NT2/D1 (cell line): ENCODE data around the gene SMG9.

Experiments
- DNase-seq: peaks from one replicate; pipeline ENCODE4 v3.0.0-alpha.2; 2011; ENCODE audit warnings: low read depth, low spot score
- H3K27me3 ChIP-seq: 2 replicates; pipeline ENCODE4 v1.6.0; 2011; ENCODE audit warnings: mild to moderate bottlenecking; ENCODE audit not compliant: insufficient read length, insufficient read depth
- H3K36me3 ChIP-seq: 2 replicates; pipeline ENCODE4 v1.6.1; 2011; ENCODE audit warnings: mild to moderate bottlenecking, low read length, mixed read lengths; ENCODE audit not compliant: insufficient read depth, insufficient read length
- H3K4me1 ChIP-seq: 2 replicates; pipeline ENCODE4 v1.5.1; 2011; ENCODE audit not compliant: insufficient read depth, insufficient read length
- H3K4me3 ChIP-seq: 2 replicates; pipeline ENCODE4 v1.5.1; 2011; ENCODE audit warnings: low read depth; ENCODE audit not compliant: insufficient read length
- H3K9ac ChIP-seq: 2 replicates; pipeline ENCODE4 v1.6.0; 2011; ENCODE audit warnings: low read depth; ENCODE audit not compliant: insufficient read length
- H3K9me3 ChIP-seq: 2 replicates; pipeline ENCODE4 v1.5.1; 2011; ENCODE audit warnings: mild to moderate bottlenecking, low read length; ENCODE audit not compliant: insufficient read depth
- SUZ12 ChIP-seq: IDR thresholded peaks from 2 replicates; pipeline ENCODE4 v1.6.1; 2011; ENCODE audit not compliant: insufficient read length, insufficient read depth; ENCODE audit errors: extremely low read depth
- YY1 ChIP-seq: IDR thresholded peaks from 2 replicates; pipeline ENCODE4 v1.6.1; 2011; ENCODE audit not compliant: insufficient read length, insufficient read depth
- ZNF274 ChIP-seq: IDR thresholded peaks from 2 replicates; pipeline ENCODE4 v1.6.1; 2011; ENCODE audit warnings: mild to moderate bottlenecking, low read depth, low read length

The SMG9 gene

DNA sequence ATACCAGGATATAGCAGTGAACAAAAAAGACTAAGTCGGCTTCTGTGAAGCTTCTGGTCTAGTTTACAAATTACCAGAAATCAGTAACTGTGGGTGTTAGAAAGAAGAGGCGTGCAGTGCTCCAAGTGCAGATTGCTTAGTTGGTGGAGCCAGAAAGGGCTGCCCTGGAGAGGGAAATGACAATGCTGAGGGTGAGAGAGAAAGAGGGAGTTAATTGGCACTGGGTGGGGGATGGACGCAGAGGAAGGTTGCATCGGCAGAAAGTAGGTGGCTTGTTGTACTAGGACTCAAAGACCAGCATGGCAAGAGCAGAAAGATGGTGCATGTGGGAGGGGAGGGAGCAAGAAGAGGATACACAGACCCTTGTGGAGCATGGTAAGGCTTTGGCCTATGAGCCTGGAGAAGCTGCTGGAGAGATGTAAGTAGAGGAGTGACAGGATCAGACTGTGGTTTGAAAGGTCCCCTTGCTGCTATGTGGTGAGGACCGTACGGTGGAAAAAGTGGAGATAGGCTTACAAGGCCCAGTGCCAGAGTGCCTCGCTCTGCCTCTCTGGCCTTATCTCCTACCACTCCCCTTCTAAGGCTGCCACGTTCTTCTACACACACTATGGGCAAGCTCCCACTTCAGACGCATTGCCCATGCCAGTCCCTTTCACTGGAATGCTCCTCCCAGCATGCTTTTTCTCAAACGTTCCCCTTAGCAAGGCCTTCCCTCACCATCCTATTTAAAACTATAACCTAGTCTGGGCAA lies 13.5 kb downstream of the SMG9 start:
- Histone ChIP-seq H3K36me3 (peaks cover 70% of the 10 kb centered on the region), H3K9me3 (no peaks in the 10 kb centered on the region), H3K9ac (no peak overlapping the region), H3K27me3 (no peaks in the 10 kb centered on the region), H3K4me3 (no peak overlapping the region), H3K4me1 (peaks cover 5% of the 10 kb centered on the region)
- TF ChIP-seq YY1 (no peak), ZNF274 (no peak), SUZ12 (no peak)
- no peak for DNase-seq

DNA sequence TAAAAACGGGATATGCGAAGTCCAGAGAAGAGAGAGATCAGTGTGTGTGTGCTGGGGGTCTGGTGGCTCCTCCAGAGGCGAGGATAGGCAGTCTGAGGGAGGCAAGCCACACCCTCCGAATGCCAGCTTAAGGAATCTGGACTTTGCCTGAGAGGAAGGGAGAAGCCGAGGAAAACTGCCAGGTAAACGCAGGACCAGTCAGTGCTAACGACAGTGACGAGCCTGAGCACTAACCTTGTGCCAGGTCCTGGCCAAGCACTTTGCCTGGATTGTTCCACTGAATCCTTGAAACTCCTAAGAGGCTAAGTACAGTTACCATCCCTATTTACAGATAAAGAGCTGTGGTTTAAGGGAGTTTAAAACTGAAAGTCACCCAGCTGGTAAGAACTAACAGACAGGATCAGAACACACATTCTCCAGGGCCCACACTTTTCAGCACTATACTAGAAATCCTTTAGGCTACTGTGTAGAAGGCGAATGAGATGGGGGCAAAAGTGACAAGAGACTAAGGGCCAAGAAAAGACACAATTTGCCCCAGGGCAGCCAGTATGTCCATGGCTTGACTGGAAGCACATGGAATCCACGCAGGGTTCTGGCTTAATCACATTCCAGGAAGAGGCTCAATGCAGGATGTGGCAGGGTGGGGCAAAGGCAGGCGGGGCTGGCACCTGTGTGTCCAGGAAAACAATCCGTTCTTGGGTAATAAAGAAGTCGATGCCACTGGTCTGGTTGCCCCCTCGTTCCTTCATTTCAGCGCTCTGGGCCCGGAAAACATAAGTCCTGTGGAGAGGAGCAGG lies 15.1 kb downstream of the SMG9 start:
- Histone ChIP-seq H3K4me1 (peaks cover 5% of the 10 kb centered on the region), H3K4me3 (no peak overlapping the region), H3K36me3 (peaks cover 63% of the 10 kb centered on the region), H3K9ac (no peak overlapping the region), H3K9me3 (no peaks in the 10 kb centered on the region), H3K27me3 (no peaks in the 10 kb centered on the region)
- no peak for DNase-seq
- TF ChIP-seq SUZ12: no peak
- no peak for TF ChIP-seq YY1
- TF ChIP-seq ZNF274: no peak

DNA sequence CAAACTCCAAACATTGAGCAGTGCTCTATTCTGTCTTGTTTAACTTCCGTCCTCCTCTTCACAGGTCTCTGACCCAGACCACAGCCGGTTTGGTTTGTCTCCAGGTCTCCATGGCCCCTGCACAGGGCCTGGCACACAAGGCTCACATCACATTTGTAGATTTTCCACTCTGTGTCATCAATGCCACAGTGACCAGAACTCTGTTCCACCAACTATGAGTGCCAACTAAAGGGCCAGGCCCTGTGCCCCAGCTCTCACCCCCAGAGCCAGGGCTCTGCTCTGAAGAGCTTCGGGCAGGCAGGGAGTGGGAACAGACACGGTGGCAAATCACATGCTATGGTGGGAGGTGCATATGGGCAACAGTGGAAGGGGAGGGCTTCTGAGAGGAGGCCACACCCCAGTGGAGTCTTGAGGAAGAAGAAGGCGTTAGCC lies 16.0 kb downstream of the SMG9 start:
- Histone ChIP-seq H3K36me3 (peaks cover 63% of the 10 kb centered on the region), H3K4me3 (no peak overlapping the region), H3K4me1 (peaks cover 5% of the 10 kb centered on the region), H3K9ac (no peak overlapping the region), H3K27me3 (no peaks in the 10 kb centered on the region), H3K9me3 (no peaks in the 10 kb centered on the region)
- no peak for TF ChIP-seq YY1
- no peak for TF ChIP-seq ZNF274
- TF ChIP-seq SUZ12: no peak
- no peak for DNase-seq

DNA sequence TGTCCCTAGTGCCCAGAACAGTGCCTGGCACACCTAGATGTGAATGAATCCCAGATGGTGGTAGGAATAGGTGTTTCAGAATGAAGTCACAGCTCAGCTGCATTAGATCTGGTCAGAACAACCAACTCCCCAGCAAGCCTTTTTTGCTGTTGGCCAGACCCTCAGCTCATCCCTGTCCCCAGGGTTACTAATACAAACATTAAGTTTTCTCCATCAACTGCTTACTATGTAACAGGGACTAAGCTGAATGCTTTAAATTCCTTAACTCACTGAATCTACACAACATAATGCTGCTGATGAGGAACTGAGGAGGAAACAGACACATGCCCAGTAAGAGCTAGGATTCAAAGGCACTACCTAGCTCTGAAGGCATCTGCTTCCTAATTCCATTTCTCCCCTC lies 18.8 kb downstream of the SMG9 start:
- no peak for DNase-seq
- no peak for TF ChIP-seq YY1
- no peak for TF ChIP-seq ZNF274
- TF ChIP-seq SUZ12: no peak
- Histone ChIP-seq H3K27me3 (no peaks in the 10 kb centered on the region), H3K4me1 (peaks cover 10% of the 10 kb centered on the region), H3K9me3 (no peaks in the 10 kb centered on the region), H3K9ac (no peak overlapping the region), H3K36me3 (peaks cover 70% of the 10 kb centered on the region), H3K4me3 (no peak overlapping the region)

DNA sequence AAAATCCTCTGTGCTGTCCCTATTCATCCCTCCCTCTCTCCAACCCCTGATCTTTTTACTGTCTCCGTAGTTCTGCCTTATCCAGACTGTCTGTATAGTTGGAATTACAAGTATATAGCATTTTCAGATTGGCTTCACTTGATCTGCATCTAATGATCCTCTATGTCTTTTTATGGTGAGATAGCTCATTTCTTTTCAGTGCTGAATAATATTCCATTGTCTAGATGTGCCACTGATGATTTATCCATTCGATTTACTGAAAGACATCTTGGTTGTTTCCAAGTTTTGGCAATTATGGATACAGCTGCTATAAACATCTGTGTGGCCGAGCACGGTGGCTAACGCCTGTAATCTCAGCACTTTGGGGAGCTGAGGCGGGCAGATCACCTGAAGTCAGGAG lies 19.7 kb downstream of the SMG9 start:
- no peak for TF ChIP-seq SUZ12
- TF ChIP-seq ZNF274: no peak
- no peak for TF ChIP-seq YY1
- no peak for DNase-seq
- H3K36me3 ChIP-seq: peaks cover 69% of the 10 kb centered on the region
- H3K4me1 ChIP-seq: peaks cover 10% of the 10 kb centered on the region
- no peaks in the 10 kb centered on the region for H3K27me3 ChIP-seq
- no peak overlapping the region for H3K4me3 ChIP-seq
- H3K9me3 ChIP-seq: no peaks in the 10 kb centered on the region
- no peak overlapping the region for H3K9ac ChIP-seq

DNA sequence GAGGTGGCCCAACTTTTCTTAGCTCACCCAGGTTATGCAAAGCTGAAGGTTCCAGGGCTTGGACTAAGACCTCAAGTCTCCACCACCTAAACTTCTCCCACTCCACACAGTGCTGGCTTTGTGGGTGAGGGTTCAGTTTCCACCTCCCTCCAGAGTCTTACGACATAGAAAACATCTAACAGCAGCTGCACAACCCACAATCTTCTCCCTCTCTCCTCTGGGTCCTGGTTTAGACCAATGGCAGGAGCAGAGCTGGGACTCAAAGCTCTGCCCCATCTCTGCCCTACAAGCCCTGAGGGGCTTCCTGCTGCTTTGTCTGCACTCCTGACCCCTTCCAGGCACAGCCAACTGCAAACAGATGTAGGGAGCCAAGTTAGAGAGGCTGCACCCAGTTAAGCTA lies 22.9 kb downstream of the SMG9 start:
- no peaks in the 10 kb centered on the region for H3K27me3 ChIP-seq
- no peak overlapping the region for H3K4me3 ChIP-seq
- H3K9me3 ChIP-seq: no peaks in the 10 kb centered on the region
- H3K9ac ChIP-seq: no peak overlapping the region
- H3K36me3 ChIP-seq: peaks cover 64% of the 10 kb centered on the region
- peaks cover 8% of the 10 kb centered on the region for H3K4me1 ChIP-seq
- no peak for TF ChIP-seq ZNF274
- TF ChIP-seq YY1: no peak
- TF ChIP-seq SUZ12: no peak
- DNase-seq: no peak

DNA sequence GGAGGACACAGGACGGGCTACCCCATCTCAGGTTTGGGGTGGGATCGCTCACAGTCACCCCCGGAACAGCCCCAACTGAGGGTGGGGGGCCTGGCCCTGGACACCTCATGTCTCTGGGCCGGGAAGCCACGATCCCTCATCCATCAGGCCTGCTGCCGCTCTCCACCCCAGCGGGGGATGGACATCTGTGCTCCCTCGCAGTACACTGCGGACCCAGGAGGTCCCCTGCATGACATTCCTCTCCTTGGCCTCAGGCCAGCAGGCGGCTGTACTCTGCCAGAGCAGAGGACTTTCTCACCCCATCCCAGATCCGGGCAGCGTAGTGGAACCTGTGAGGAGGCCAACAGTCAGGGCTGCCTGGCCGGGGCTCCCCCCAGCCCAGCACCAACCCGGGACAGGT lies 23.4 kb downstream of the SMG9 start:
- H3K4me3 ChIP-seq: no peak overlapping the region
- no peak for DNase-seq
- H3K4me1 ChIP-seq: peaks cover 8% of the 10 kb centered on the region
- H3K27me3 ChIP-seq: no peaks in the 10 kb centered on the region
- no peak for TF ChIP-seq YY1
- no peak for TF ChIP-seq SUZ12
- TF ChIP-seq ZNF274: no peak
- no peaks in the 10 kb centered on the region for H3K9me3 ChIP-seq
- peaks cover 61% of the 10 kb centered on the region for H3K36me3 ChIP-seq
- no peak overlapping the region for H3K9ac ChIP-seq
